Measurements from ENCODE around the gene ADAMTSL1.

The ADAMTSL1 gene

DNA sequence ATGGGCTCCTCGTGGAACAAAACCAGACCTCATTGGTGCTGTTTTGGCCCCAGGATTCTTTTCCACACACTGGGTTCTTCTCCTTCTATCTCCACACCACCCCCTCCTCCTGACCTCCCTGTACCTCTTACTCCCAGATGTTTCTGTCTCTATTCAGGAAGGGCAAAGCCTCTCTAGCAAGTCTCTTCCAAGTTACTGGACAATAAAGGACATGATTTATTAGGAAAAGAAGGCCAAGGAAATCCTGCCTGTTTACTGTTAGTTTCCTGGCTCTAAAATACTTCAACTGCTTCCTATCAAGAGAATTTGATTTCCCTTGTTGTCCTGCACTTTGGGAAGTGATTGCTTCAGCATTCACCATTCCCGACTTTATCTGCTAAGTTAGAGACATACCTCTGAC is 297.1 kb downstream of the ADAMTSL1 start:
- H3K4me3 Mint-ChIP-seq = no peak overlapping the region
- peaks cover 3% of the 10 kb centered on the region for H3K9me3 Mint-ChIP-seq
- H3K27ac Mint-ChIP-seq = no peak overlapping the region
- no peaks in the 10 kb centered on the region for H3K4me1 Mint-ChIP-seq
- H3K27me3 Mint-ChIP-seq = peaks cover 13% of the 10 kb centered on the region
- ATAC-seq = no peak
- H3K36me3 Mint-ChIP-seq = no peaks in the 10 kb centered on the region

DNA sequence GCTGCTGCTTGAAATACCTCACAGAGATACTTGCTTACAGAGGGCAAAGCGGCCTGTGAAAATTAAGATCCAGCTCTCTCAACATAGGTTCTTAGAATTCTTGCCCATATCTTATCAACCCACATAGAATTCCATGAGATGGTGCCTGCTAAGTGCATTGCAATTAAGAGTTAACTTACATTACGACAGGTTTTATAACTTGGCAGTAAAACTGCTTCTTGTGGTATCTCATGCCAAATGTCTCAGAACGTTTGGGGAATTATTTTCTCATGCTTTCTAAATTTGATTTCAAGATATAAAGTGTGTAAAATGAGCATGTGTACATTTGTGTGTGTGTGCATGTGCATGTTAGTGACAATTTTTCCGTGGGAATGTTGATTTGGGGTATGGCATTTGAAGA is 297.8 kb downstream of the ADAMTSL1 start:
- Mint-ChIP-seq H3K27me3 (peaks cover 17% of the 10 kb centered on the region), H3K4me1 (no peaks in the 10 kb centered on the region), H3K36me3 (no peaks in the 10 kb centered on the region), H3K27ac (no peak overlapping the region), H3K9me3 (peaks cover 5% of the 10 kb centered on the region), H3K4me3 (no peak overlapping the region)
- no peak for ATAC-seq

DNA sequence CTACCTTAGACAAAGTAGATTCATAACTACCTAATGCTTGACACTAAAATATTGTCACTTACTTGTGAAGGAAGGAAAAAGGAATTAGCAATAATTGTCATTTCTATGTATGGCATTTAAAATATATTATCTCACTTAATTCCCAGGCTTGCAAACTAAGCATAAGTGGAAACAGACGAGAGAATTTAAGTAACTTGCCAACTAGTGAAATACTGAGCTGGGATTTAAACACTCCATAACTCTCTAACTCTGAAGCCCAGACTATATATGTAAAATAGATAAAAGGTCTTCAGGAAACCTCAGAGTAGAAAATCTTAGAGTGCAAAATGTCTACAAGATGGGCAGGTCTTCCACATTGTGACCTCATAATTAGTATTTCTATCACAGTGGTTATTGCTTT is 301.3 kb downstream of the ADAMTSL1 start:
- no peak for ATAC-seq
- Mint-ChIP-seq H3K27me3 (peaks cover 20% of the 10 kb centered on the region), H3K4me1 (no peaks in the 10 kb centered on the region), H3K9me3 (peaks cover 5% of the 10 kb centered on the region), H3K4me3 (no peak overlapping the region), H3K27ac (no peak overlapping the region), H3K36me3 (no peaks in the 10 kb centered on the region)

DNA sequence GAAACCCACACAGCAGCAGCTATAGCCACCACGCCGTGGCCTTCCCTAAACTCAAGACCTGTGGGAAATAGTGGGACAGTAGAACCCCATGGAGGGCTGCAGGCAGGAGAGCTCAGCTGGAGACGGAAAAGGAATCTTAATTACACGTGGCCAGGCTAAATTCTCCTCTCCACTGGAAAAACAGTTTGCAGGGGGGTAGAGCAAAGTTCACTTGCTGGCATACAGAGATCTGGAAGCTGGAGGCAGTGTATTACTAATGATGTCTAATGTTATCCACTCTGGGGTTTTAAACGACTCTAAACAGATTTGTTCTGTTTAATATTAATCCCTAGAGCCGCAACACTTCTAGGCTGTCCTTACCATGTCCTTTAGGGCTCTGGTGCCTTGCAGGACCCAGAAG is 302.0 kb downstream of the ADAMTSL1 start:
- no peak overlapping the region for H3K27ac Mint-ChIP-seq

DNA sequence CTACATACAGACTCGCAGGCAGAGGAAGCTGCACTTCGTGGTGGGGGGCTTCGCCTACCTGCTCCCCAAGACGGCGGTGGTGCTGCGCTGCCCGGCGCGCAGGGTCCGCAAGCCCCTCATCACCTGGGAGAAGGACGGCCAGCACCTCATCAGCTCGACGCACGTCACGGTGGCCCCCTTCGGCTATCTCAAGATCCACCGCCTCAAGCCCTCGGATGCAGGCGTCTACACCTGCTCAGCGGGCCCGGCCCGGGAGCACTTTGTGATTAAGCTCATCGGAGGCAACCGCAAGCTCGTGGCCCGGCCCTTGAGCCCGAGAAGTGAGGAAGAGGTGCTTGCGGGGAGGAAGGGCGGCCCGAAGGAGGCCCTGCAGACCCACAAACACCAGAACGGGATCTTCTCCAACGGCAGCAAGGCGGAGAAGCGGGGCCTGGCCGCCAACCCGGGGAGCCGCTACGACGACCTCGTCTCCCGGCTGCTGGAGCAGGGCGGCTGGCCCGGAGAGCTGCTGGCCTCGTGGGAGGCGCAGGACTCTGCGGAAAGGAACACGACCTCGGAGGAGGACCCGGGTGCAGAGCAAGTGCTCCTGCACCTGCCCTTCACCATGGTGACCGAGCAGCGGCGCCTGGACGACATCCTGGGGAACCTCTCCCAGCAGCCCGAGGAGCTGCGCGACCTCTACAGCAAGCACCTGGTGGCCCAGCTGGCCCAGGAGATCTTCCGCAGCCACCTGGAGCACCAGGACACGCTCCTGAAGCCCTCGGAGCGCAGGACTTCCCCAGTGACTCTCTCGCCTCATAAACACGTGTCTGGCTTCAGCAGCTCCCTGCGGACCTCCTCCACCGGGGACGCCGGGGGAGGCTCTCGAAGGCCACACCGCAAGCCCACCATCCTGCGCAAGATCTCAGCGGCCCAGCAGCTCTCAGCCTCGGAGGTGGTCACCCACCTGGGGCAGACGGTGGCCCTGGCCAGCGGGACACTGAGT is 303.2 kb downstream of the ADAMTSL1 start:
- peaks cover 8% of the 10 kb centered on the region for H3K27me3 Mint-ChIP-seq
- no peak for ATAC-seq
- H3K36me3 Mint-ChIP-seq = no peaks in the 10 kb centered on the region
- H3K4me1 Mint-ChIP-seq = no peaks in the 10 kb centered on the region
- peaks cover 5% of the 10 kb centered on the region for H3K9me3 Mint-ChIP-seq
- H3K27ac Mint-ChIP-seq = no peak overlapping the region
- no peak overlapping the region for H3K4me3 Mint-ChIP-seq

More for the DNA sequence above, 302.0 kb downstream of the ADAMTSL1 start:
- H3K27me3 Mint-ChIP-seq = peaks cover 19% of the 10 kb centered on the region
- H3K4me3 Mint-ChIP-seq = no peak overlapping the region
- H3K9me3 Mint-ChIP-seq = peaks cover 5% of the 10 kb centered on the region
- no peaks in the 10 kb centered on the region for H3K4me1 Mint-ChIP-seq
- no peak for ATAC-seq
- H3K36me3 Mint-ChIP-seq = no peaks in the 10 kb centered on the region

DNA sequence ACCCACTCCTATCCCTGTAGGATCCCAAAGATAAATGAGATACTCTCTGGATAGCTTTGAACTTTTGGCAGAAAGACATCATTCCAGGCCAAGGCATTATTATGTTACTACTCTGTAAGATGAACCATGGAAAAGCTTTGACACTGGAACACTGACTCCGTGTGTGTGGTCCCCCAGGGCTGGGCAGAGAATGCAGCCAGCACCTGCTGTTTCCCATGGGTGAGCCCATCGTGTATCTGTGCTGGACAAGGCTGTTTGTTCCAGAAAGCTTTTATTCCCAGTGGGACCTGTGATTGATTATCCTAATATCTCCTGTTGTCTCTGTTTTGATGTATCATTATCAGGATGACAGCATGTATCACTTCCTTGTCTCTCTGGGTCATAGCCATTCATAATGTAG is 304.2 kb downstream of the ADAMTSL1 start:
- no peak overlapping the region for H3K27ac Mint-ChIP-seq
- H3K4me3 Mint-ChIP-seq = no peak overlapping the region
- no peak for ATAC-seq
- H3K4me1 Mint-ChIP-seq = no peaks in the 10 kb centered on the region
- no peaks in the 10 kb centered on the region for H3K36me3 Mint-ChIP-seq
- H3K9me3 Mint-ChIP-seq = peaks cover 5% of the 10 kb centered on the region
- peaks cover 8% of the 10 kb centered on the region for H3K27me3 Mint-ChIP-seq

DNA sequence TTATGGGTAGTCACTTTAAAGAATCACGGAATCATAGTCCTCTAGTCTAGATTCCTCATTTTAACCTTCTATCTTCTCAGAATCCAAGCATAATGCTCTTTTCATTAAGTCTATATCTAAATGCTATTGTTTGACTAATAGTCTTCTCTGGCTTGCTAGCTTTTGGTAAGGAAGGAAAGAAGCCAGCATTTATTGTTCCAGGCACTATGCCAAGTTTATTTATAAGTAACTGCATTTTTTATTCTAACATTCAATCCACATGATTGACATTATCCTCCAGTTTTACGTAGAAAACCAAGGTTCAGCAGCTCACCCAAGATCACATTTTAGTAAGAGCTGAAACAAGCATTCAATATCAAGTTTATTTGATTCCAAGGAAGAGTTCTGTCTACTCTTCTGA is 304.9 kb downstream of the ADAMTSL1 start:
- Mint-ChIP-seq H3K27ac (no peak overlapping the region), H3K27me3 (peaks cover 8% of the 10 kb centered on the region), H3K4me1 (no peaks in the 10 kb centered on the region), H3K36me3 (no peaks in the 10 kb centered on the region), H3K4me3 (no peak overlapping the region), H3K9me3 (peaks cover 5% of the 10 kb centered on the region)
- no peak for ATAC-seq

DNA sequence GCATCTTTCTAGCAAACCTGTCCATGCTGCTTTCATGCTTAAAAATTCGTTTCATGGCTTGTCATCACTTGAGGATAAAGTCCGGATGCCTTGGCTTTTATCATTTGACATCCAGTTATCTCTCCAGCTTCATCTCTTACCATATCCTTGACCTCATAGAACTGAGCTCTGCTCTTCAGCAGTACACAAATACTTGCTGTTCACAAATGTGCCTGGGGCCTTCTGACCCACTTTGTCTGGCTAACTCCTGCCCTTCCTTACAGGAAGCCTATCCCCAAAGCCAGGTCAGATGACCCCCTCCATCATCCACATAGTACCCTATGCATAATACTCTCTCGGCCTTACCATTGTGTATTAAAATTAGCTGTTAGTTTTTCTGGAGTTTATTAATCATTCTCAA is 310.0 kb downstream of the ADAMTSL1 start:
- Mint-ChIP-seq H3K4me3 (no peak overlapping the region), H3K36me3 (no peaks in the 10 kb centered on the region), H3K9me3 (no peaks in the 10 kb centered on the region), H3K27me3 (no peaks in the 10 kb centered on the region), H3K27ac (no peak overlapping the region), H3K4me1 (no peaks in the 10 kb centered on the region)
- ATAC-seq = no peak

DNA sequence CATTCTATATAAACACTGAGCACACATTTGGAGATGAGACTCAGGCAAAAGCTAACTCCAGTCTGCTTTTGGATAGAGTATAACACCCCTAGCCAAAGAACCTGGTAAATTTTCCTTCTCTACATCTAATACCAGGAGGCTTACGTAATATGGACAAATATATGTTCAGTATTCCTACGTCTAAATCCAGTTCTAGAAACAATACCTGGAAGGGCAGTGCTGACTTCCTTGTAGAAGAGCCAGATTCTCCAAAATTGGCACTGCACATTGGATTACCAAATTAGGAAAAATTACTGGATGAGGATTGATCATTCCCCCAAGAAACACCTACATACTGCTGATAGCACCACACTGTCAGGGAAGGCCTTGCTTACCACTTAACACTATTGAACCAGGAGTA is 311.7 kb downstream of the ADAMTSL1 start:
- no peaks in the 10 kb centered on the region for H3K27me3 Mint-ChIP-seq
- H3K9me3 Mint-ChIP-seq = no peaks in the 10 kb centered on the region
- no peak overlapping the region for H3K27ac Mint-ChIP-seq
- H3K4me1 Mint-ChIP-seq = no peaks in the 10 kb centered on the region
- no peak overlapping the region for H3K4me3 Mint-ChIP-seq
- no peak for ATAC-seq
- no peaks in the 10 kb centered on the region for H3K36me3 Mint-ChIP-seq

DNA sequence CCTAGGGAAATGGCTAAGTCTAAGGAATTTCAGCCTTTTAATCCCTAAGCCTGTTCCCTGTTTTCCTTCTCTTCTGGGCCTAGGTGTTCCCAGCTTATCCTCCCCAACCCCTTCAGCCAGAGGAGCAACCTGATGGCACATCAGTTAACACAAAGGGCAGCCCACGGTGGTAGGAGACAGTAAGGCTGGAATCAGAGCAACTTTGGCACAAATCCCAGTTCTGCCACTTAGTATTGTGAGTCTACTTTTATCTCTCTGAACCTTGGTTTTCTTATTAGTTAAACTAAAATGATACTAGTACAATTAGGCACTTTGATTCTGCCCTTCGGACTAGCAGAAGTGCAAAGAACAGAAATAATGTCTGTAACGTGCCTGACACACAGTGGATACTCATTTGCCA is 312.2 kb downstream of the ADAMTSL1 start:
- H3K4me1 Mint-ChIP-seq = no peaks in the 10 kb centered on the region
- no peaks in the 10 kb centered on the region for H3K27me3 Mint-ChIP-seq
- H3K27ac Mint-ChIP-seq = no peak overlapping the region
- H3K36me3 Mint-ChIP-seq = no peaks in the 10 kb centered on the region
- H3K4me3 Mint-ChIP-seq = no peak overlapping the region
- ATAC-seq = no peak
- H3K9me3 Mint-ChIP-seq = no peaks in the 10 kb centered on the region

DNA sequence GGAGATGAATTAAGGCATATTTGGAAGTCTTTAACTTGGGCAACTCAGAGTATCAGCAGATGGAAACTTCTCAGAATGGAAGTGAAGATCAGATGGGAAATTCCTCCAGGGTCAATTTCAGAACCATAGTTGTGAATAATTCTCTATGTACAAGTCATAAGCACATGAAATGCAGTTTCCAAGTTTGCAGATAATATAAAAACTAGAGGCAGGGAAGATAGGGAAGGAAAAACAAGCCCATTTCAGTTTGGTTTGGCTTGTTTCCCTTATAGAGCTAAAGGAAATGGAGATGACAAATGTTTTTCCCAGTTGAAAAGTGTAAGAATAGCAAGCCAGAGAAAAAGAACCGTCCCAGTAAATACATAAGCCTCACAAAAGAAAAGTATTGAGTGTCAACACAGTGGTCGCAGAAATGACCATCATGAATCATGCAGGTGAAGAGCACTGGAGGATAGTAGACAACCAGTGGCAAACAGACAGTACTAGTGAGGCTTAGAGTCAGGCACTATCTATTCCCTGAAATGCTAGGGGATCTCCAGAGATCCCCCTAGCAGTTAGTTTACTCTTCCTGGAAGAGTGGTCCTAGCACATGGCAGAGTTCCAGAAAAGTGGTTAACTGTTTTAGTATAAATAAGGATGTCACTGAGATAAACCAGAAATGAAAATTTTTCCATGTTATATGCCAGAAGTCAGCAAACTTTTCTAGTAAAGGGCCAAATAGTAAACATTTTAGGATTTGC is 313.1 kb downstream of the ADAMTSL1 start:
- no peak overlapping the region for H3K4me3 Mint-ChIP-seq
- H3K36me3 Mint-ChIP-seq = no peaks in the 10 kb centered on the region
- no peaks in the 10 kb centered on the region for H3K27me3 Mint-ChIP-seq
- ATAC-seq = no peak
- H3K27ac Mint-ChIP-seq = no peak overlapping the region
- H3K9me3 Mint-ChIP-seq = no peaks in the 10 kb centered on the region
- H3K4me1 Mint-ChIP-seq = no peaks in the 10 kb centered on the region

DNA sequence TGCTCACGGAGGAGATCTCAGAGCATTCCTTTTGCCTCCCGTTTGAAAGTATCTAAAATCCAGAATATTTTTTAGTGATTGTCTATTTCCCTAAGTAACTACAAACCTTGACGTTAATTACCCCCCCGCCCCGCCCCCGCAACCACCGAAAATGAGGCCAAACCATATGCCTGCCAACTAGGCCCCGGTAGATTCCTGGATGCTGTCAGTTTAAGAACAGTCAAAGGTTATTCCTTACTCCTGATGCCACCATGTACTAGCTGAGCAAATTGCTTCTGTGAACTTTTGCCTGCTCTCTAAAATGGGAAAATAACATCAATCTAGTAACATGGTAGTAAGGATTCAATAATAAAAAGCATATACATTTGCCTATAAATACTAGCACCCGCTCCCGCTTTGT is 314.3 kb downstream of the ADAMTSL1 start:
- Mint-ChIP-seq H3K9me3 (no peaks in the 10 kb centered on the region), H3K27ac (no peak overlapping the region), H3K4me1 (no peaks in the 10 kb centered on the region)

DNA sequence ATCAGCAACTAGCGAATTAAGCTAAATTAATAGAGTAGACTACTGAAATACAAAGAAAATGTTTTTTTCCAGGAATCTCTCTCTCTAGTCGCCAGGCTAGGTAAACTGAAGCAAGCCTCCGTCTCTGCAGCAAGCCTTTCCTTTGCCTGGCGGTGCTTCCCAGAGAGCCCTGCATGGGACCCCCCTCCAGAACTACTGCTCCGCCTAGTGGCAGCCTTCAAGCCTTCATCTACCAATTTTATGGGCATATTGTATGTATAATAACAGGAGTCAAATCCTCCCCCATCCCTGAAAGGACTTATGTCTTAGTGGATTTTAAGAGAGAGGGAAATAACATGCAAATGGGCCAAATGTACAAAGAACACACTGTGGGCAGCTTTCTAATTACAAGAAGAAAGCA is 317.1 kb downstream of the ADAMTSL1 start:
- no peak for ATAC-seq
- no peak overlapping the region for H3K4me3 Mint-ChIP-seq
- no peaks in the 10 kb centered on the region for H3K36me3 Mint-ChIP-seq
- H3K27ac Mint-ChIP-seq = no peak overlapping the region
- H3K27me3 Mint-ChIP-seq = no peaks in the 10 kb centered on the region
- H3K4me1 Mint-ChIP-seq = no peaks in the 10 kb centered on the region
- no peaks in the 10 kb centered on the region for H3K9me3 Mint-ChIP-seq

More for the DNA sequence above, 314.3 kb downstream of the ADAMTSL1 start:
- Mint-ChIP-seq H3K27me3 (no peaks in the 10 kb centered on the region), H3K36me3 (no peaks in the 10 kb centered on the region), H3K4me3 (no peak overlapping the region)
- no peak for ATAC-seq

DNA sequence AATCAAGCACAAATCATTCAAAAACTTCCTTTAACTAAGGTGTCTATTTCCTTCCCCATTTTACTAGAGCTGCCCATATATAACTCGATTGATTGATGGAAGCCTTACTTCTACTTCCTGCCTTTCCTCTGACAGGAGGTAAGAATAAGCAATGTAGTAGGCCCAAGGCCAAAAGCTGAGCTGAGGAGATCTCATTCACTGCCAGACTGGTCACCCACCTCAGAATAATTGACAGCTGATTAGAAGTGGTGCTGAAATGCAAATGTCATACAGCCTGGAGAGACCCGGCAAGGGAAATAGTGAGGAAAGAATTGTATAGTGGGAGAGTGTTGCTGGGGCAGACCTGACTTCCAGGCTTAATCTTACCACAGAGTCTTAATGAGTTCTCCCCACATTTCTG is 319.2 kb downstream of the ADAMTSL1 start:
- Mint-ChIP-seq H3K27me3 (no peaks in the 10 kb centered on the region), H3K9me3 (no peaks in the 10 kb centered on the region), H3K36me3 (no peaks in the 10 kb centered on the region), H3K4me3 (no peak overlapping the region), H3K4me1 (no peaks in the 10 kb centered on the region), H3K27ac (no peak overlapping the region)
- no peak for ATAC-seq

DNA sequence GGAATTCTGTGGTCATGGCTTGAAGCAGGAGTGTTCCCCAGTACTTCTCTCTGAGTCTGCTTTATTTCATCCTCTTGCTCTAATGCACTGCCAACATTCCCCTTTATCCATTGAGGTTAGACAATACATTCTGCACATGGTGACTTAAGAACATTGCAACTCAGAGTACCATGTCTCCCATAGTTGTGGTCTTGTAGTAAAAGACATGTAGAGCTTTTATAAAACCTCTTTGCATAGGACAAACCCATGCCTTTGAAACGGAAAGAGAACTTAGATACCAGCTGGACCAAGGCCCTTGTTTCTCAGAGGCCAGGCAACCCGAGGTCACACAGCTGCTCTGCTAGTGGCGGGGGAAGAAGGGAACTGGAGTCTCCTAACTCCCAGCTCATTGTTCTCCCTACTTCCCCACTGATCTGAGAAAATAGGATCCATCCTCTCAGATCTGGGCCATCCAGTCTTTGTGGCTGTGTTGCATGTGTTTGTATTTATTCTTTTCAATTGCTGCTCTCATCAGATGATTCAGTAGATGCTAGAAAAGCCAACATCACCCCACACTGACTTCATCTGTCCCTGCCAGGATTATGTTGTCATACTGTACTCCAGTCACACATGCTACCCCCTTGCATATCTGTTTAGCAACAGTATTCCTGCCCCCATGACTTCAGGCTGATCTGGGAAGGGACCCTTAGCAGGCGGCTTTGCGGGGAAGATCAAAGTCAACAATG is 322.2 kb downstream of the ADAMTSL1 start:
- no peak for ATAC-seq
- no peaks in the 10 kb centered on the region for H3K4me1 Mint-ChIP-seq
- H3K4me3 Mint-ChIP-seq = no peak overlapping the region
- H3K27ac Mint-ChIP-seq = no peak overlapping the region
- H3K27me3 Mint-ChIP-seq = no peaks in the 10 kb centered on the region
- no peaks in the 10 kb centered on the region for H3K36me3 Mint-ChIP-seq
- H3K9me3 Mint-ChIP-seq = peaks cover 3% of the 10 kb centered on the region
